DND-41 (cell line): ENCODE data around the gene AGAP1.

Source experiments
- CTCF ChIP-seq: IDR thresholded peaks from 2 replicates; pipeline ENCODE4 v1.5.1; 2012; ENCODE audit warnings: borderline replicate concordance, low read length, moderate library complexity, mild to moderate bottlenecking; ENCODE audit not compliant: poor library complexity, severe bottlenecking; ENCODE audit errors: extremely low read depth
- EZH2 ChIP-seq: IDR thresholded peaks from 3 replicates; pipeline ENCODE4 v1.6.1; 2012; ENCODE audit warnings: borderline replicate concordance, low read depth, mild to moderate bottlenecking, moderate library complexity, low read length, inconsistent platforms; ENCODE audit not compliant: severe bottlenecking

DNA sequence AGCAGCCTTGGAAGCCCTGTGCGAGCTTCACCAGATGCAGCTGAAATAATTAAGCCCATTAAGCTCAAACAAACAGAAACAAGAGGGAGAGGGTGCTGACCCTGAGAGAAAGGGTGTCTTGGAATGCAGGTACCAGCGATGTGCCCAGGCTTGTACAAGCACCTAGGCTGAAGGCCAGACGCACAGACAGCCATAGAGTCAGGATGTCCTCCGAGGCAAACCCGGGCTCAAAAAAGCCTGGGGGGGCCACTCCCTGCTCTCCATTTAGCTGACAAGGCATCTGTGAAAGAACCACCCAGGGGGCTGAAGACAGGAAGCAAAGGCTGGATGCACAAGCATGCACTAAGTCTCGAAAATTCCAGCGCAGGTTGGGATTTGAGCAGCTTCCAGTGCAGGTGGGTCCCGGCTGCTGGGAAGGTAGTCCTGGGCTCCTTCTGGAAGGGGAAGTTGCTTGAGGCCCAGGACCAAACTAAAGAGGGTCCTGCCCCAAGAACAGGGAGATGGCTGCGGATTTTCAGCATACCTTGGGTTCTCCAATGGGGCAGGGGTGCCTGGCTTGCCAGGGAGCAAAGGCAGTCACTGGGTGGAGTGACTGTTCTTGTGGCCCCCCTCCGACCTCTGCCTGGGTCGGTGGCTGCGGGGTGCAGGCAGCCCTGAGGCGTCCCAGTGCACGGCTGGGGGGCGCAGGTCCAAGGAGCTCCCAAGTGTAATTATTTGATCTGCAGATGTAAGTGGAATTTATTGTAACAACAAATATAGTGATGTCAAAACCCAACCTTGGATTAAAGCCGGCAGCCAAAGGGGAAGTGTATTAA lies 668.4 kb downstream of the AGAP1 start:
- no peak for TF ChIP-seq EZH2
- no peak for TF ChIP-seq CTCF
